Glomerular visceral epithelial cell (primary cell): Measurements from ENCODE around the gene KIAA1328.
A peak's percentile ranks its signal among the peaks of the same experiment; 100 is the strongest.

ENCODE experiments used
- DNase-seq: peaks from one replicate; pipeline ENCODE4 v3.0.0-alpha.2; 2016; ENCODE audit errors: extremely low spot score

Gene KIAA1328

DNA sequence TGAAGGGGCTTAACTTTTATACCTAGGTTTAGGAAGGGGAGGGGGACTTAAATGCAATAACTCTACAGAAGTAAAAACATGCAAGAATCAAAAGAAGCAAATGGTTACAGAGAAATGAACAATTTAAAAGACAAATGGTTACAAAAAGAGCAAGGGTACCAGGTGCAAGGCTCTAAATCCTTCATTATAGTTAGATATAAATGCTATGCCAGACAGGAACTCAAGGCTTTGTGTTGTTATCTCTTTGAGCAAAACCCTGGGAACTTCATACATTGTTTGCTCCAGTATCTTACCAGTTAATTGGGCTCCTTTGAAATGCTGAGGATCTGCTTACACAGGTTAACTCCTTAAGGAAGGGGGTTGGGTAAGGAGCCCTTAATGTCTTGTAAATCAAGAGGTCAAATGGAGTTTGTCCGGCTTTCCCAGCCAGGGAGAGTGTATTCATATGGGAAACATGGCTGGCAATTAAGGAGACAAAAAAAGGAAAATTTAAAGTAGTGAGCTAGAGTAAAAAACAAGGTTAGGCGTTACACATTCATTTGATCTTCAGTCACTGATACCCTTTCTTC, 389.2 kb downstream of the KIAA1328 start:
- DNase-seq: no peak

DNA sequence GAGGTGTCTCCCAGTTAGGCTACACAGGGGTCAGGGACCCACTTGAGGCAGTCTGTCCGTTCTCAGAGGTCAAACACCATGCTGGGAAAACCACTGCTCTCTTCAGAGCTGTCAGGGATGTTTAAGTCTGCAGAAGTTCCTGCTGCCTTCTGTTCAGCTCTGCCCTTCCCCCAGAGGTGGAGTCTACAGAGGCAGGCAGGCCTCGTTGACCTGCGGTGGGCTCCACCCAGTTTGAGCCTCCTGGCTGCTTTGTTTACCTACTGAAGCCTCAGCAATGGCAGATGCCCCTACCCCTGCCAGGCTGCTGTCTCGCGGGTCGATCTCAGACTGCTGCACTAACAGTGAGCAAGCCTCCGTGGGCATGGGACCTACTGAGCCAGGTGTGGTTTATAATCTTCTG, 390.3 kb downstream of the KIAA1328 start:
- no peak for DNase-seq

DNA sequence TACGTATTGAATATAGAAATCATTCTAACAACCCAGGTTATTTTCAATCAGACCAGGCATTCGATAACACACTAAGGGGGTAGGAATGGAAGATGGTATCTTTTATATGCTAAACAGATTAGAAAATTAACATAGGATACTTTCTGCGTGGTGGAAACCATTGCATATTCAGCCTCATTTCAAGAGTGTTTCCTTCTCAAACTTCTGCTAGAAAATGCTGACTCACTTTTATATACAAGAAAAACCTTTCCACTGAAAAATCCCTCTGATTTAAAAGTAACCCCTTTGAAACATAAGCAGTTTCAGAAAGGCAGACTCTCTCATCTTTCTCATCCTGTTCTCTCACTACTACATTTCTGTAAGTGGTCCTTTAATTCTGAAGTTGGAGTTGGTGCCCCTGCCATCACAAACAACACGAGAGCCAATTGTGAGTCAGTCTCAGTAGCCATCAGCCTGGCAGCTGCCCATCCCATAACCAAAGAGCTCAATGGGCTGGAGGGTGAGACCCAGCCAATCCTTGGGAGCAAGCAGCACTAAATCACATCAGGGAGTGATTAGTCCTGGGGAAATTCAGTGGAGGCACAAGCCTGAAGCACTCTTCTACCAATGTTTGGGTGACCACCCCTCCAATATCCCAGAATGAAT, 393.5 kb downstream of the KIAA1328 start:
- DNase-seq: no peak

DNA sequence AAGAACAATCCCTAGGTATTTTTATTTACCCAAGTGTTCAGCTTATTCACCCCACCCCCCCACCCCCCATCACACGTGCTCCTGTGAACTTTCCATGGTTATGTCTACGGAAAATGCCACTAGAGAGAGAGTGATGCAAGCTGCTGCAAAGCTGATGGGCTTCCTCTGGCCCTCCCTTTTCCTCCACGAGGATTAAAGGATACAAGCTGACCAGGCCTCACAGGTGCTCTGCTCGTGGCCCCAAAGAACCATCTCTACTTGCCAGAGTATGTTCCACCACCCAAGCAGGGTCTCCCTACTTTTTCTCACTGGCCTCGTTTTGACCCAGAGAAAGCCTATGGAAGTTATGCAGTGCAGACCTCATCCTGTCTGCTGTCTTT, 394.1 kb downstream of the KIAA1328 start:
- DNase-seq: no peak

DNA sequence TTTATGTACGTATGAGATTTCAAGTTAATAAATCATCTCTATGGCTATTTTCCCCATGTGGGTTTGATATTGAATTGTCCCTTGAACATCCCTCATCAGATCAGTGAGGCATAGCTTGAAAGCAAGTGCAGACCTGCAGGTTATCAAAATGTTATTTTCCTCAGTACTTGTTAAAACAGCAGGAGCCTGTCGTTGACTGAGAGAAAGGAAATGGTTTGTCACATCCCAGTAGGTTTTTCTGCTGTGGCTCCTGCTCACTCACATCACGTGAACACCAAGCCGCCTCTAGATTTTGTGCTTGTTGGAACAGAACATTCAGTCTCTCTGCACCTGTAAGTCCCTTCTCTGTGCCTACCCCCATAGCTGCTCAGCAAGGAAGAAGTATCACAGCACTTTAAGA, 396.4 kb downstream of the KIAA1328 start:
- DNase-seq: no peak

DNA sequence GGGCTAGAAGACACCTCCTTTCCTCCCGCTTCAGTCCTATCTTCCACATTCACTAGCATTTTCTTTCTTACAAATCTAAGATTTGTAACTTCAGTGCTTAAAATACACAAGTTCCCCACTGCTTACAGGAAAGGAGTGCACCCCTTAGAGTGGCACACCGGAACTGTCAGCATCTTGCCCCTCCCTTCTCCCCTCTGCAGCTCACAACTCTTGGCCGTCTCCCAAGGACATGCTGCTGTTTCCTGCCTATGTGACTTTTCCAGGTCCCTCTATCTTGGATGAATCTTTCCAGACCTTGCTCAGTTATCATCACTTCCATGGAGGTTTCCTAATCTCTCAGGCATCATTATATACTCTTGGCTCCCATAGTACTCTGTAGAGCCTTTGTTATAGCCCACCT, 401.8 kb downstream of the KIAA1328 start:
- no peak for DNase-seq

DNA sequence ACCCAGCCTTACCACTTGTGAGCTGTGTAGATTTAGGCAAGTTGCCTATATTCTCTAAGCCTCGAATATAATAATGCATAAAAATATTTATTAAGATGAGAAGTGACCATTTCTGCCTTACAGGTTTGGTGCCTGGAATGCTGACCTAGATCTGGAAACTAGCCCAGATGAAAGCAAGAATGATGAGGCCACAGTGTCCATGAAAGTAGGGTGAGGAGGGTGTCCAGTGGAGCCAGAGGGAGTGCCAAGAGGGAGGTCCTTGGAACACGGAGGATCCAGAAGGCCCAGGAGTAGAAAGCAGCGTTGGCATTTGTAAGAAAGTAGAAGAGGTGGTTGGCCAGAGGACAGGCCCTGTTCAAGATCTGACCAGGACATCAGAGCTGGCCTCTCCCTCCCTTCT, 402.3 kb downstream of the KIAA1328 start:
- DNase-seq: no peak

DNA sequence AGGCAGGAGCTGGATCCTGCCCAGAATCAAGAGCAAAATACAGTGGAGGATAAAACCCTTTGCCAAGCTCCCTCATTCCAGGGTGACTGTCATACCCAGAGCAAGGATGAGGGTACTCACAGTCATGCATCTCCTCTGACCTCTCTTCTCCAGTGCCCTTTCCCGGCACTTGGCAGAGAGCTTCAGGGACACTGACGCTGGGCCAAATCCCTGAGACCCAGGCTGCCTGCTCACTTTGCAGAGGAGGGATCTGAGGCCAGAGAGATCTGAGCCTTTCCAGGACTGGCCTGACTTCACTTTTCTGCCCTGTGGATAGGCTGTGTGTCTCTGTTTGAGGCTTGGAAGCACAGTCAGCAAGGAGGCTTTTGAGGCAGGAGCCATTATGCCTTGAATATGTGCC, 406.7 kb downstream of the KIAA1328 start:
- DNase-seq: no peak

DNA sequence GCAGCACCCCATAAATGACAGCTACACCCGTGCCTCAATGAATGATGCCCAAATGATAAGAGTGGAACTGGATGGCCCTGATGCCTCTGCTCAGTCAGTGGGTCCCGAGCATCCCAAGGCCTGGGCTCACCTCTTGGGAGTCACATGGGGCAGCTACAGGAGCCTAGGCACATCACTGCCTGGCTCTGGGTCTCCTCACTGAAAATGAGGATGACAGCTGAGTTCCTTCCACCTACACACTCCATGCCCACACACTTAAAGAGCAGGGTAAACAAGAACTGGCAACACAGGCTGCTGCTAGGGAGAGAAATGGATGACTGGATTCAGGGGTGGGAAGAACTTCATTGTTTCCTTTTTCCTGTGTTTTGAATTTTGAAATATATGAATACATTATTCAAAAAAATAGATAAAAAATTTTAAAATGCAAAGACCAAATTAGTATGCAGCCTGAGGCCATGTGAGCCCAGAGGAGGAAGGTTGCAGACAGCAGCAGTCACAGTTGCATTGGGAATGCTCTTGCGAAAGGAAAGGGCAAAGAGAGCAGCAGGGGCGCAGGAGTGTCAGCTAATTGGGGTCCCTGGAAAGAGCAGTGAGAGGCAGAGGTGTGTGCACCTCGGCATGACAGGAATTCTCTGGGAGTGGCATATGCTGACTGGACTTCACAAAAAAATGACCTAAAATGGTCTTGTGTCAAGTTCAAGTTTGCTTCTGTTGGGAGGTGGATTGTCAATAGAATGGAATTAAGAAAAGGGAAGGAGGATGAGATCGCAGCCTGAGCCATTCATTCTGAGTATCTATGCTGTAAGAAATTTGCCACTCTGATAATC, 409.6 kb downstream of the KIAA1328 start:
- DNase-seq: no peak

DNA sequence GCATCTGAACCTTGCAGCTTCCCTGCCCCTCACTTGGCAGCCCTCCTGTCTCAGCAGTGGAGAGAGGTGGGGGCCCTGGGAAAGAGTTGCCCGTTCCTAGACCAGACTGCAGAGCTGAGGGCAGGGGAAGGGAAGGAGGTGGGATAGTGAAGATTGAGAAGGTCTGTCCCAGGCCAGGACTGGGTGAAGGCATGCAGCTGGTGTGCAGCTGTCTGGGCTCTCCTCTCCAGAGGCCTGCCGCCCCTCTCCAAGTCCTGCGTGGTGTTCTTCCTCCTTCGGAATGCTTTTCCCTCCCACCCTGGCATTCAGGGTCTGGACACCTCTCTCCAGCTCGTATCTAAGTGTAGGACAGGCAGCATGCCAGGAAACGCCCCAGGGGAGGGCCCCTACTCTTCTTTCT, 413.2 kb downstream of the KIAA1328 start:
- DNase-seq: no peak

DNA sequence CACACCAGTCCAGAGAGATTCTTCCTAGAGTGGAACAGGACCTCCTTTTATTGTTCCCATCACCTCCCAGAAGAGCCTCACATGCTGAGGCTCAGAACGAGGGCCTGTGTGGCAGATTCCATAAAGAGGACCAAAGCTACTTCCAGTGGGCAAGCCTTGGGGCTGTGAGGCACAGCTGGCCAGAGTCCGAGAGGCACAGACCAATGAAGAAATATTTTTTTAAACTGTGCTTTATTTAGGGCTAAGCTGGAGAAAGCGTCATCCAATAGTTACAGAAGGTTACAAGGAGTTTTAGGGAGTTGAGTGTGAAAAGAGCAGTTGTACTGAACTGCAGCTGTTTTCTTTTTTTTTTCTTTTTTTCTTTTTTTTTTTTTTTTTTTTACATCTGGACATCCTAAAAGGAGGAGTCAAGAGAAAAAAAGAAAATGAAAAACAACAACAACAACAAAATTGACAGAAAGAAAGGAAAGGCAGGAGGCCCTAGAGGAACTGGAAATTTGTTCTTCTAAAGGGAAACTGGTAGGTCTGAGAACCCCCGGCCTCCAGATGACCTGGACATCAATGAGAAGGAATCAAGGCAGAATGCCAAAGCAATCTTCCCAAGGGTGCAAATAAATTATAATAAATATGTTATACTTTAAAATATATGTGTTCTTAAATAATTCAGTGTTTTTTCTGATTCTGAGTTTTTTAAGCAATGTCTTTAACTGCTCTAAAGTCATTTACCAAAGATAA, 414.1 kb downstream of the KIAA1328 start:
- no peak for DNase-seq

DNA sequence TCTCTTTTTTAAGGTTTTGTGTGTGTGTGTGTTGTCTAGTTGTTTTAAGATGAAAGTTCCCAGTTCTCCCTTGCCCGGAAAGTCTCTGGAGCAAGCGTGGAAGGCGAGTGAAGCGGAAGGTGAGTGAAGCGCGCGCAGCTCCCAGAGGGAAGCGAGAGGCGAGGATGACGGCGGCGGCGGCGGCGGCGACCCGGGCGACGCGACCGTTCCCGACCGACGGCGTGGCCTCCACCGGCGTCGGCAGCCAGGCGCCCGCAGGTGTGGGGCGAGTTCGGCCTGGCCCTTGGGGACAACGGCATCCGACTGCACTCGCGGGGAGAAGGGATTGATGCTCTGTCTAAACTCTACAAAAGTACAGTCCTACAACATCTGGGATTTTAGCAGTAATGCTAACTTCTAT, 414.8 kb downstream of the KIAA1328 start:
- DNase-seq: no peak

DNA sequence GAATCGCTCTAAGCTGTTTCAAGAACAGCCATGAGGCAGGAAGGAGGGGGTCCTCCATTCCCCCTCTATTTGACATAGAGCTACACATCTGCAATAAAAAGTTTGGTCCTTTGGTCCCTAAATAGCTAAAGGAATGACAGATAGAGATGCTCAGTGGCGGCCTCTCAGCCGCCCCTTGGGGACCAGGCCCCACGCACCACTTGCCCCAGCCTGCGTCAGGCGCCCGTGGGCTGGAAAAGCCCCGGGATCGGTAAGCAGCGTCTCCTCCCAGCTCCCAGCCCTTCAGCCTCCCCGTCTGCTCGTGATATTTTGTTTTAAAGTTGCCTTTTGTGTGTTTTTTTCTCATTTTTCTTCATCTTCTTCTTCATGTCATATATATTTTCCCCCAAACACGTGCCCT, 415.7 kb downstream of the KIAA1328 start:
- DNase-seq: no peak

DNA sequence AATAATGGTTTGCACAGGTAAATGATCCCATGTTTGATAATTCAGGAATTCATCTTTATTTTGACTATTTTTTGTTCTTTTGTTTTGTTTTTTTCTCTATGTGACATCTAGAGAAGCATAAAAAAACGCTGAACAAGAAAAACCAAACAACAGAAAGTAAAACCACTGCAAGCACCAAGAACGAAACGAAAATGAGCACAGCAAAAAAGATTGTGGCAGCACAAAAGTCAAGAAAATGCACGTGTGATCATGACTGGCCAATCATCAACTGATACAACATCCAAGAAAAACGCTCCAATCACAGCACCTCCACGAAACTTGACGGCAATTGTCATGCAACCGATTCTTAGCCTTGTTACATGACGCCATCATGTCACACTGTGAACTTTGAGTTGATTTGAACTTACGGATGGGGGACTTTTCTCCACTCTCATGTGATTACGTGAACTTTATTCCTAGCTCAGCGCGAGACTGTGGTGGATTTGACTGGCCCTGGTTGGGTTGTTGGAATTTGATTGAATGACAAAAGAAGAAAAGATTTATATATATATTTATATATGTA, 417.9 kb downstream of the KIAA1328 start:
- no peak for DNase-seq

DNA sequence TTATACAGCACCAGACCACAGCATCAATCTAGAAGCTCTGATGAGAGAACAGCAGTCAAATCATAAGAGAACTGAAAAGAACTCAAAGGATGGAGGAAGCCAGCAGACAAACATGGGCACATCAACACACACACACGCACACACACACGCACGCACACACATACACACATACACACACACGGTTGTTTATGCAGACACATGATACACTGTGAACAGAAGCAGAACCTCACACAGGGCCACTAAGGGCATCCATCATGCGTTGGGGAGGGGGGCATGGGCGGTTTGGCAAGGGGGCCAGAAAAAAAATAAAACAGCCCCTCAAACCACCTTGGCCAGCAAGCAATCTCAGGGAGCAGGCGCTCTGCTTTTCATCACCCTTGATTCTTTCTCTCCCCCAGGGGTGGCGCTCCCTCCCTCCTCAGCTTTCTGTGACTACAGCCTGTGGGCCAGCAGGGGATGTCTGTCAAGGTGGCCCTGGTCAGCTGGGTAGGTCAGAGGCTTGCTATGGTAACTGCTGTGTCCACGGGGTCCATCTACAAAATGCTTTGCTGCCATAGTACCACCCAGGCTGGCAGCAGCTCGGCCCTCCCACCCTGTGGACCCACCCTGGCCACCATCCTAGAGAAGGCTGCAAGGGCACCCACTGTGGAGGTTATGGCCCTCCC, 418.7 kb downstream of the KIAA1328 start:
- DNase-seq: no peak

DNA sequence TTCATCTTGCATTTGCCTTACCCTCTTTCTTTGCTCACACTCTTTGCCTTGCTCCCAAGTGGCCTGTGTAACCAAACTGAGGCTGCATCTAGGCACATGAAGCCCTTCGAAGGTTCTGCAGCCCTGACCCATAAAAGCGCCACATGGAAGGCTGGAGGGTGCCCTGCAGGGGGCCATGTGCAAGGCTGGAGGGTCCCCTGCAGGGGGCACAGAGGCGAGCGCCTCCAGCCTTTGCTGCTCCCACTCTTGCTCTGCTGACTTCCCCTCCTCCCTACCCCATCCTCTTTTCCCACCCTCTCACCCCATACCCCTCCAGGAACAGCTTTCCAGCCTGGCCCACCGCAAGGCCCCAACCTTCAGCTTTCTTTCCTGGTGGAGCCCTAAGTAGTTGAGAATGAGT, 419.4 kb downstream of the KIAA1328 start:
- DNase-seq: no peak

DNA sequence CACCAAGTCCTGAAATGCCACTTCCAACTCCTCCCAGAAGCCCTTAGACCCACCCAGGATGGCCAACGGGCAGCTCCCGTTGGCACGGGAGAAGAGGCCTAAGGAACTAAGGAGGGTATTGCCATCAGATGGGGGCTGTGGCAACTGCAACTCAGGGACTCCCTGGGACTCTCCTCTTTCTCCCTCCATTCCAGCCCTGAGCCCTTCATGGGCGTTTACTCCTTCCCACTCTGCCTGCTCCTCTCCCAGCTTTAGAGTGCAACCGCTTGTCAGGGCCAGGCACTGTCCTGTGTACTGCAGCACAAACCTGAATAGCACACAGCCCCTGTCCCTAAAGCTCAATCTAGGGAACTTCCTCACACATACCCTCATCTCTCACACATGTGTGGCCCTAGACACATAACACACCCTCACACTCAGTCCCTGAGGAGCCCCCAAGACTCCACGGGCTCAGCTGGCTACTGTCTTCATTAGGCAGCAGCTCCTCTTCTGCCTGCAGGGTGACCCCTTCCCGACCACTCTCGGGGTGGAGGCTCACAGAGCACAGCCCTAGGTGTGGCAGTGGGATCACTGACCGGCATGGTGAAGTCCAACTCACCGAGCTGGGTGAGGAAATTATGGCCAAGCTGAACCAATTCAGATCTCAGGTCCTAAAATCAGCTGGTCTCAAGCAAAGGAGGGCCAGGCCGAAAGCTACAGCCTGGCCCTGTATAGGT, 420.4 kb downstream of the KIAA1328 start:
- DNase-seq: no peak

DNA sequence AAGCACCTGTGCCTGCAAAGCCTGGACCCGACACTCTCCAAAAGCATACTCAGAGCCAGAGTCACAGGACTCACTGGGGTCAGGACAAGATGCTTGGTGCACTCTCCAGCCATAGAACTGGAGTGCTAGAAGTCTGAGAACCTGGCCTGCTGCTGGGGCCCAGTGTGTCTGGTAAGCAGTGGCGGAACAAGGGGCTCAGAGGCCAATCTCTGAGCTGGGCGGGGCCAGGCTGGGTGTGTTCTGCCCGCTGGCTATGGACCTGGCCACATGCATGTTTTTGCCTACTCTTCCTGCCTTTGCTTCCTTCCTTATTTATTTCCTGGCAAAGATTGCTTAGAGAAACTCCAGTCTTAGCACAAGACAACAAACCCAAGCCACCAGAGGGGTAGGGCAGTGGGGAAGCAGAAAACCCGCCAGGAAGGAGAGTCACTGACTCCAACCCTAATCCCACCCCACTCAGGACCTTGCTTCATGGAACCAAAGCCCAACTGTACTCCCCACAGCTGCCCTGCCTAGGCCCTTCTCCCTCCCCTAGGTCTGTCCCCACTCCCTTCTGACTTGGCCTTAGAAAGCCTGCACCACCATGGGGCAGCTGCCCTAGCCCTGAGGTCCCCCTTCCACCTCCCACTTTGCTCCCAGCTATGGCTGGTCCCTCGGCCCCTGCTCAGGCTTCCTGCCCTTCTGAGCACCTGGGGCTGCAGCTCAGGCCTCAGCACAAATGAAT, 421.1 kb downstream of the KIAA1328 start:
- DNase-seq: no peak

DNA sequence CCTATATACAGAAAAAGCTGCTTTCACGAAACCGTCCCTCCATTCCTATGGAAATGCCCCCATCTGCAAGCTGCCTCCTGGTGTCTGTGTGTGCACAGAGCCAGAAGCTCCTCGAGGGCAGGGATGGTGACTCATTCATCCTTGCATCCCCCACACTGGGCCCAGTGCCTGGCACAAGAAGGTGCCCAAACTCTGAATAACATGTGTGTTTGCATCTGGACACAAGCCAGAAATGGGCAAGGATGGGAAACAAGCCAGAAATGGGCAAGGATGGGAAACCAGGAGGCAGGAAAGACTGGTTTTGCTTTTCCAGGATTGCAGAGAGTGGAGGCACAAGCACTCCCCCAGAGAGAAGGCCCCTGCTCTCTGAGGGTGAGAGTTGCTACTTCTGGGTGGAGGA, 422.8 kb downstream of the KIAA1328 start:
- peak; percentile 21 for DNase-seq

DNA sequence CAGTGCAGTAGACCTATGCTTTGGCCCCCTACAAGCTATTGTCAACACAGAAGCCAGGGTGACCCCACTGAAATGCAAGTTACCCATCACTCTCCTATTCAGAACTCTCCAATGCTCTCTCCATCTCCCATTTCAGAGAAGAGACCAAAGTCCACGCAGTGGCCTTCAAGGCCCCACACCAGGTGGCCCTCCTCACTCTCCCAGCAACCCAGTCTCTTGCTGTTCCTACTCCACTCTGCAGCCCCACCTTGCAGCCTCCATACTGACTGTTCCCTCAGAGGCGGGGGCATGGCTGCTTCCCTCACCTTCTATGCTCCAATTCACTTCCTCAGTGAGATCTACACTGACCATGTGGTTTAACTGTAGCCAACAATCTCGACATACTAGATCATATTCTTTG, 423.4 kb downstream of the KIAA1328 start:
- no peak for DNase-seq
